LHCN-M2 (cell line): ENCODE results near the gene FOXC1. TPM values are rescaled to one million over a fixed set of nuclear protein-coding genes. Genes with fewer than 3 reads are reported as not detected.

Experiments used
- DNase-seq: peaks from one replicate; pipeline ENCODE4 v3.0.0-alpha.2; 2012; ENCODE audit warnings: low read depth
- total RNA-seq: library from RNA; depleted of rRNA; stranded (reverse); fragments of >200 nt; gene quantifications from 2 replicates; pipeline ENCODE4 v1.2.3, GENCODE V29; 2014

The FOXC1 gene
- total RNA-seq, 1 experiment from 2014 or later, result 1.8 TPM

GRCh38 chr6:1600063-1600763, 9.5 kb upstream of the FOXC1 start:
- DNase-seq, result no peak

- no peak for DNase-seq
These were observed 9.0 kb upstream of the FOXC1 start for GRCh38 chr6:1600764-1601157.

- no peak for DNase-seq
These were observed 8.3 kb upstream of the FOXC1 start for GRCh38 chr6:1601158-1602048.

GRCh38 chr6:1602049-1602713, 7.5 kb upstream of the FOXC1 start:
- no peak for DNase-seq

- DNase-seq, result no peak
These were observed 6.0 kb upstream of the FOXC1 start for GRCh38 chr6:1603708-1604107.

GRCh38 chr6:1604158-1605003, 5.3 kb upstream of the FOXC1 start:
- DNase-seq, result peak; percentile 26

DNA sequence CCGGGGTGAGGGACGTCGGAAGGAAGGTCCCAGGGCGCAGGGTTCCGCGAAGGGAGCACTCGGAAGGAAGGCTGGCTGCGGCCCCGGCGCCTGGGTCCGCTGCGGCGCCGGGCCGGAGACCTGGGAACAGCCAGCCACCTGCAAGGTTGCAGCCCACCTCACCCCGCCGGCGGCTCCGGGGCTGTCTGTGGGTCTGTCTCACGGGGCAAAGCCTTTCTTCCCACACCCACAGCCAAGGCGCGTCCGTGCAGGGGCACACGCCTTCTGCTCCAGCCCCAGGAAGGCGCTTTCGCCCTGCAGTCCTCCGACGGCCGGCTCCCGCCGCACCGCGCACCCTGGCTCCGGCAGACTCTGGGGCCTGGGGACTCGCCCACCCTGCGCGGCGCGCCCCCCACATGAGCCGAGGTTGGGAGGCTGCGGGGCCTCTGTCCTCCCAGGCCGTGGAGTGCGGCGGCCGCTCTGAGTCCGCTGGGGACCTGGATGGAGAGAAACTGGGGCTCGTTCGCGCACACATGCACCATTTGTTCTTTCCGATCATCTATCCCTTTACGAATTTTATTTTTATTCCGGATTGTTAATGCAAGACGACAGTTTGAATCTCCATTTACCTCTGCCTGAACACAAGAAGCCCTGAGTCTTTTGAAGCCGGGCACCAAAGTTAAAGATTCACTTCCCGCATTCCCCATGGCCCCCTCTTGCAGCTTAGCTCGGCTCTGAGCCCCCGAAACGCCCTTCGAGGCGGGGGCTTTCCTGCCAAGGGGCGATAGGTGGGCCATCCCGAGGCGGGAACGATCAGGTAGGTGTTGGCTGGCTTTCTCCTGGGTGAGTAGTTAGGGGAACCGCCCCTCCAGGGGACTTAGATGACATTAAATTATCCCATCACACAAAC, 4.5 kb upstream of the FOXC1 start:
- no peak for DNase-seq

GRCh38 chr6:1605893-1606779, 3.6 kb upstream of the FOXC1 start:
- no peak for DNase-seq

- DNase-seq, result no peak
These were observed 2.8 kb upstream of the FOXC1 start for GRCh38 chr6:1606780-1607515.

DNA sequence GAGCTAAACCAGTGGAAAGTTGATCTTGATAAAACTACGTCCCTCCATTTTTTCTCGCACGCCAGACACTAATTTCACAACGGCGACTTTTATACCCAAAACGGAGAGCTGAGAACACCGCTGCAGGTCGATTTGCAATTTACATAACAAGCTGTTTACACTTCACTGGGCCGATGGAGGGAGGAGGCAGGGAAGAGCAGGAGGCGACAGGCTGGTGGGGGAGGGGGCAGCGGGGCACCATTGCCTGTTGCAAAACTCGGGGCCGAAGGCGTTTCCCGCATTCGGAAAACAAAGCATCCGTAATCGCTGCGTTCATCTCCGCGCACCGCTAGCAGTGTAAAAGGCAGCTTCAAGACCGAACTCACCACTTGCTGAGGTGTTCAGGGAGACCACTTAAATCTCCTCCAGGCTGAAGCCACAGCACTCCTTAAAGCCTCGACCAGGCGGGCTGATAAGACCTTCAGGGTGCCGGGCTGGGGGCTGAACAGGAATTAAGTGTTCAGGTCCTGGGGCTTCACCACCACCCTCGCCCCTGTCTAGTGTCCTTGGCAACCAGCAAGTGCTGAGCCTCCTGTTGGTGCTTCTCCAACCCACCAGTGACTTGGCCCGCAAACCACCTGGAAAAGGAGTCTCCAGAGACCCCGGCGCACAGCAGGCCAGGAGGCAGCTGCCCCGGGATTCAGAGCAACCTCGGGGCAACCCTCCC, 2.0 kb upstream of the FOXC1 start:
- no peak for DNase-seq

DNA sequence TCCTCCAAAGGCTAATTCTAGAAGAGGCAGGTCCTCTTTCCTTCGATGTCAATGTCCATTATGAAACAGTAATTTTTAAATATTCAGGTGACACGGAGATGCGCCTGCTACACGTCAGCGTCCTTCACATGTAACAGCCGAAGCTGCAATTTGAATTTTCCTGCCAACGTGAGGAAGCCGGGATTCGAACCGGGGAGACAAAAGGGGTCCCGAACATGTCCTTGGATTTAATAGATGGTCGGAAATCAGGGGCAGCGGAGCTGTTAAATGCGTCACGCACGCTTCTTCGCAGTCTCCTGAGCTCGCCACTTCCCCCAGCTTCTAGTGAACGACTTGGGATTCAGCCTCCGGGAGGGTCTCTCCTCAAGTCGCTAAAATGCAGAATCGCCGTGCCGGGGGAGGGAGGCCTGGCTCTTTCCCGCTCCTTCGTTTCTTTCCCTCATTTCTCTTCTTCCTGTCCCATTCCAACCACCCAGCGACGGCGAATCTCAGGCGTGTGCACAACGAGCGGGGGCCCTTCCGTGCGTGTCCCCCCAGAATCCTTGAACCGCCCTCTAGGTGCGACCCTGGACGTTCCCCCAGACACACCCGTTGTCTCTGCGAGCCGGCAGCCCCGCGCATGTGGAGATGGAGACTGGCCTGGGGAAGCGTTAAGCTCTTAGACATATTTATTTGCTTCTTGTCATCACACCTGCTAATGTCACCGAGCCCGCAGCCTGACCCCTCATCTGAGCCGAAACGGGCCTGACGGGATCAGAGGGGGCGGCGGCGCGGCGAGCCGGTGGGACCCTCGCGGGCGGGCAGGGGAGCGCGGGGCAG, 1.3 kb upstream of the FOXC1 start:
- no peak for DNase-seq

- DNase-seq, result no peak
These were observed 571 bp upstream of the FOXC1 start for GRCh38 chr6:1609041-1609647.

GRCh38 chr6:1610497-1611321, 994 bp downstream of the FOXC1 start:
- peak; percentile 37 for DNase-seq

- DNase-seq, result peak; percentile 21
These were observed 1.5 kb downstream of the FOXC1 start for GRCh38 chr6:1611322-1611571.

DNA sequence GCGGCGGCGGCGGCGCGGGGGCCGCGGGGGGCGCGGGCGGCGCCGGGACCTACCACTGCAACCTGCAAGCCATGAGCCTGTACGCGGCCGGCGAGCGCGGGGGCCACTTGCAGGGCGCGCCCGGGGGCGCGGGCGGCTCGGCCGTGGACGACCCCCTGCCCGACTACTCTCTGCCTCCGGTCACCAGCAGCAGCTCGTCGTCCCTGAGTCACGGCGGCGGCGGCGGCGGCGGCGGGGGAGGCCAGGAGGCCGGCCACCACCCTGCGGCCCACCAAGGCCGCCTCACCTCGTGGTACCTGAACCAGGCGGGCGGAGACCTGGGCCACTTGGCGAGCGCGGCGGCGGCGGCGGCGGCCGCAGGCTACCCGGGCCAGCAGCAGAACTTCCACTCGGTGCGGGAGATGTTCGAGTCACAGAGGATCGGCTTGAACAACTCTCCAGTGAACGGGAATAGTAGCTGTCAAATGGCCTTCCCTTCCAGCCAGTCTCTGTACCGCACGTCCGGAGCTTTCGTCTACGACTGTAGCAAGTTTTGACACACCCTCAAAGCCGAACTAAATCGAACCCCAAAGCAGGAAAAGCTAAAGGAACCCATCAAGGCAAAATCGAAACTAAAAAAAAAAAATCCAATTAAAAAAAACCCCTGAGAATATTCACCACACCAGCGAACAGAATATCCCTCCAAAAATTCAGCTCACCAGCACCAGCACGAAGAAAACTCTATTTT, 2.0 kb downstream of the FOXC1 start:
- DNase-seq, result peak; percentile 34
